Loucy (cell line): ENCODE measurements around the gene PPIC.

ENCODE experiments used
- H2AFZ ChIP-seq: fragments of 200-600 bp; sonication (generic); 2 replicates; pipeline ENCODE4 v1.6.0; 2016; ENCODE audit warnings: antibody characterized with exemption, mild to moderate bottlenecking, low read length, moderate library complexity
- H3F3A ChIP-seq: fragments of 200-600 bp; 2 replicates; pipeline ENCODE4 v1.6.0; 2016; ENCODE audit warnings: antibody characterized with exemption, low read depth, mild to moderate bottlenecking
- H3K27me3 ChIP-seq: fragments of 200-600 bp; sonication (generic); 2 replicates; pipeline ENCODE4 v1.6.1; 2014; ENCODE audit warnings: low read length, mild to moderate bottlenecking; ENCODE audit not compliant: insufficient read depth, poor library complexity, severe bottlenecking
- H3K36me3 ChIP-seq: fragments of 200-600 bp; sonication (generic); 2 replicates; pipeline ENCODE4 v1.6.1; 2016; ENCODE audit warnings: low read length; ENCODE audit not compliant: insufficient read depth
- H3K4me1 ChIP-seq: fragments of 200-600 bp; sonication (generic); 2 replicates; pipeline ENCODE4 v1.5.1; 2014; ENCODE audit warnings: low read length, mild to moderate bottlenecking; ENCODE audit not compliant: insufficient read depth, poor library complexity, severe bottlenecking
- H3K4me2 ChIP-seq: fragments of 200-600 bp; sonication (generic); 2 replicates; pipeline ENCODE4 v1.6.0; 2014; ENCODE audit warnings: antibody characterized with exemption, low read length, low read depth, mild to moderate bottlenecking; ENCODE audit not compliant: poor library complexity, severe bottlenecking
- H3K4me3 ChIP-seq: fragments of 200-600 bp; sonication (generic); 2 replicates; pipeline ENCODE4 v1.5.1; 2014; ENCODE audit warnings: low read length, mild to moderate bottlenecking, mixed read lengths; ENCODE audit not compliant: poor library complexity, severe bottlenecking
- H3K79me2 ChIP-seq: fragments of 200-600 bp; sonication (generic); 2 replicates; pipeline ENCODE4 v1.6.1; 2014; ENCODE audit warnings: low read length; ENCODE audit not compliant: insufficient read depth
- H3K9ac ChIP-seq: fragments of 200-600 bp; sonication (generic); 2 replicates; pipeline ENCODE4 v1.6.0; 2014; ENCODE audit warnings: mild to moderate bottlenecking, low read depth, low read length, moderate library complexity; ENCODE audit not compliant: poor library complexity, severe bottlenecking
- H3K9me2 ChIP-seq: fragments of 200-600 bp; sonication (generic); replicated peaks from 2 replicates; pipeline ENCODE4 v1.6.1; 2016; ENCODE audit warnings: low read depth, low read length, mixed read lengths
- H3K9me3 ChIP-seq: fragments of 200-600 bp; sonication (generic); 2 replicates; pipeline ENCODE4 v1.6.1; 2014; ENCODE audit warnings: mild to moderate bottlenecking, antibody characterized with exemption, low read length, low read depth; ENCODE audit not compliant: insufficient read depth
- H4K20me1 ChIP-seq: fragments of 200-600 bp; sonication (generic); 2 replicates; pipeline ENCODE4 v1.6.0; 2014; ENCODE audit warnings: antibody characterized with exemption, low read length, mild to moderate bottlenecking; ENCODE audit not compliant: insufficient read depth, poor library complexity, severe bottlenecking
- CTCF ChIP-seq: fragments of 200-600 bp; sonication (generic); conservative IDR thresholded peaks from 2 replicates; pipeline ENCODE4 v1.5.1; 2014; ENCODE audit warnings: mild to moderate bottlenecking, antibody characterized with exemption, low read length
- EZH2phosphoT487 ChIP-seq: fragments of 200-600 bp; IDR thresholded peaks from 2 replicates; pipeline ENCODE4 v1.6.1; 2018; ENCODE audit warnings: antibody characterized with exemption, mild to moderate bottlenecking, moderate library complexity, borderline replicate concordance

PPIC gene

GRCh38 chr5:123036391-123037103 lies at the start of gene PPIC:
Gene PPIC, minus strand, starts transcription at chr5:123036725. Its CDS starts 100 bp downstream, at chr5:123036625.
- H3K4me2 ChIP-seq = no peak within 1 kb of the TSS
- H3K36me3 ChIP-seq = no peaks in the 10 kb centered on the region

GRCh38 chr5:123085638-123086286 lies 49.2 kb upstream of the PPIC start:
- Histone ChIP-seq H3K27me3 (no peaks in the 10 kb centered on the region), H3K4me3 (no peak overlapping the region), H3K4me1 (no peaks in the 10 kb centered on the region), H3K9me2 (no peaks in the 10 kb centered on the region), H4K20me1 (no peaks in the 10 kb centered on the region), H3K9me3 (no peaks in the 10 kb centered on the region), H2AFZ (no peak overlapping the region), H3F3A (no peaks in the 10 kb centered on the region), H3K4me2 (no peak overlapping the region), H3K36me3 (no peaks in the 10 kb centered on the region), H3K9ac (no peak overlapping the region), H3K79me2 (no peaks in the 10 kb centered on the region)
- TF ChIP-seq EZH2phosphoT487 (no peak), CTCF (no peak)

More at GRCh38 chr5:123036391-123037103, at the start of gene PPIC:
- Histone ChIP-seq H3K79me2 (no peaks in the 10 kb centered on the region), H3K4me1 (no peaks in the 10 kb centered on the region), H3K9ac (no peak within 1 kb of the TSS), H3K9me2 (no peaks in the 10 kb centered on the region), H3K4me3 (no peak within 1 kb of the TSS), H3F3A (no peaks in the 10 kb centered on the region), H2AFZ (no peak within 1 kb of the TSS), H3K27me3 (no peaks in the 10 kb centered on the region), H3K9me3 (no peaks in the 10 kb centered on the region), H4K20me1 (no peaks in the 10 kb centered on the region)
- TF ChIP-seq CTCF (no peak), EZH2phosphoT487 (no peak)

GRCh38 chr5:123084730-123085605 lies 48.4 kb upstream of the PPIC start:
- Histone ChIP-seq H3K36me3 (no peaks in the 10 kb centered on the region), H3K27me3 (no peaks in the 10 kb centered on the region), H3K4me3 (no peak overlapping the region), H3K4me2 (no peak overlapping the region), H3K9me2 (no peaks in the 10 kb centered on the region), H3K79me2 (no peaks in the 10 kb centered on the region), H3K9ac (no peak overlapping the region), H4K20me1 (no peaks in the 10 kb centered on the region), H3K4me1 (no peaks in the 10 kb centered on the region), H3F3A (no peaks in the 10 kb centered on the region), H2AFZ (no peak overlapping the region), H3K9me3 (no peaks in the 10 kb centered on the region)
- no peak for TF ChIP-seq EZH2phosphoT487
- TF ChIP-seq CTCF = no peak
